Heart left ventricle (tissue), 16 donors: ENCODE results near the gene TENM3. TPM values are rescaled to one million over a fixed set of nuclear protein-coding genes. Genes with fewer than 3 reads are reported as not detected.

Experiments
- ATAC-seq, 4 donors: fragments of 200-7000 bp; cut with Tn5 transposase; one replicate each; pipeline ENCODE4 v1.9.1; 2020 to 2022; ENCODE audit warnings: moderate library complexity in 4 of 4, mild to moderate bottlenecking in 3 of 4, moderate number of reproducible peaks in 1 of 4
- DNase-seq, 5 donors: peaks; one replicate each; pipeline ENCODE4 v3.0.0-alpha.2; 2020
- H3K27ac ChIP-seq, 12 donors: fragments of 200-600 bp; sonication (generic) in 4 of 12; one replicate each; pipeline versions ENCODE4 v1.5.0 to v1.8.0; 2016 to 2022; ENCODE audit warnings: mild to moderate bottlenecking in 2 of 12
- H3K27me3 ChIP-seq, 9 donors: fragments of 200-600 bp; sonication (generic) in 2 of 9; one replicate each; pipeline versions ENCODE4 v1.5.1 to v1.8.0; 2016 to 2022; ENCODE audit warnings: mild to moderate bottlenecking in 3 of 9
- H3K36me3 ChIP-seq, 9 donors: fragments of 200-600 bp; sonication (generic) in 2 of 9; one replicate each; pipeline versions ENCODE4 v1.5.0 to v1.8.0; 2018 to 2022; ENCODE audit warnings: mild to moderate bottlenecking in 2 of 9
- H3K4me1 ChIP-seq, 12 donors: fragments of 200-600 bp; sonication (generic) in 4 of 12; one replicate each; pipeline versions ENCODE4 v1.5.0 to v1.8.0; 2016 to 2022; ENCODE audit warnings: mild to moderate bottlenecking in 3 of 12
- H3K4me3 ChIP-seq, 12 donors: fragments of 200-600 bp; sonication (generic) in 4 of 12; one replicate each; pipeline versions ENCODE4 v1.5.0 to v1.8.0; 2017 to 2022; ENCODE audit warnings: mild to moderate bottlenecking in 9 of 12, moderate library complexity in 4 of 12
- H3K9me3 ChIP-seq, 12 donors: fragments of 200-600 bp; sonication (generic) in 4 of 12; one replicate each; pipeline versions ENCODE4 v1.5.0 to v1.8.0; 2016 to 2022; ENCODE audit warnings: mild to moderate bottlenecking in 1 of 12
- POLR2A ChIP-seq, 2 donors: fragments of 450-650 bp; IDR thresholded peaks; one replicate each; pipeline ENCODE4 v1.6.1; 2017; ENCODE audit warnings: antibody characterized with exemption in 2 of 2, mild to moderate bottlenecking in 2 of 2, moderate library complexity in 2 of 2
- WGBS, 4 donors: extraction: QIAGEN DNeasy Blood & Tissue Kit in 2 of 4; methylation state at CpG; one replicate each; pipeline versions ENCODE4 v1.1.5 to v1.1.7; 2013 to 2018; 5-methylcytosine and 5-hydroxymethylcytosine counted together
- intact Hi-C, 10 donors: fragments of 100-400 bp; cut with DNase I; formaldehyde crosslinking; loops; one replicate each; pipeline versions ENCODE4 v1.11.1 to v1.14.2; 2022
- polyA plus RNA-seq, 2 donors: library from polyadenylated mRNA; stranded (reverse); fragments of 200-250 nt; gene quantifications; one replicate each; pipeline ENCODE4 v1.2.3, GENCODE V29; 2013
- total RNA-seq, 9 donors: library from RNA; depleted of rRNA in 2 of 9; stranded (reverse); fragments of >200 nt in 2 of 9; fragmentation: NEBNext Ultra II Directional in 3 of 9; extraction: Animal tissue kit (Norgen Biotek cat#: 25700) in 3 of 9; gene quantifications; one replicate each; pipeline versions ENCODE4 v1.1.0 to v1.2.4, GENCODE V29; 2016 to 2023
- TF ChIP-seq, protein P1 (sequence below), 12 donors: fragments of 200-600 bp; sonication (generic) in 4 of 12; IDR thresholded peaks; one replicate each; pipeline versions ENCODE4 v1.5.0 to v1.8.0; 2018 to 2022; ENCODE audit warnings: antibody characterized with exemption in 12 of 12, mild to moderate bottlenecking in 5 of 12
- donor health status: ischemic (EF 13 %, LVEDD 7.1; RV severe dilation, severe dysfunction).
- donor health status: healthy with polysubstance abuse.
- donor health status: DM: no; HTN: yes; CAD: no.
- donor health status: DM: no; HTN: no; CAD: no.
- donor health status: ischemic (EF 25% LVEDD 6.9; RV normal size, moderate dysfunction).
- donor health status: ischemic (EF 25% LVEDD 5.7; RV mildly dilated, moderate dysfunction).
- donor health status: healthy.
- donor health status: DM: yes; HTN: yes; CAD: no.
- donor health status: ischemic (EF 35%, LVEDD 5.7; RV mildly dilated, moderate dysfunction).
- donor health status: nonischemic (EF 11% LVEDD 7.7; RV severe dilation, severe dysfunction).
- donor health status: DM: yes; HTN: yes; CAD: no.
- donor health status: PGD.
- donor health status: ischemic (EF 29% LVEDD 5.4; RV normal size, mild dysfunction).
- donor health status: nonischemic (EF 23%, LVEDD 6.1; RV moderate dilation, normal function).

TENM3 gene
- total and polyA plus RNA-seq, 11 donors = 0.19 to 10.3 (median 2.5) TPM

DNA sequence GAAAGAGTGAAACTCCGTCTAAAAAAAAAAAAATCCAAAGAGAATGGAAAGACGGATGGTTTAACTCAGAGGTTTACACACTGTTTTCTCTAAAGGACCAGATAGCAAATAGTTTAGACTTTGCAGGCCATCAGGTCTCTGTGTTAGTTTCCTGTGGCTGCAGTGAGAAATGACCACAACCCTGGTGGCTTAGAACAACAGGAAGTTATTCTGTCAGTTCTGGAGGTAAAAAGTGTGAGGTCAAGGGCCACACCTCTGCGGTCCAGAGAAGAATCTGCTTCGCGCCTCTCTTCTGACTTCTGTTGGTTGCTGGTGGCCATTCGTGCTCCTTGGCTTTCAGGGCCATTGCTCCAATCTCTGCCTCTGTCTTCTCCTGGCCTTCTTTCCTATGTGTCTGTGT is 76.9 kb downstream of the TENM3 start:
- no peaks in the 10 kb centered on the region for H3K4me1 ChIP-seq
- no peak overlapping the region for H3K27ac ChIP-seq
- DNase-seq (no peak), ATAC-seq (no peak)
- H3K27me3 ChIP-seq = no peaks in the 10 kb centered on the region
- H3K9me3 ChIP-seq = peaks cover 0 to 15% (median 5%) of the 10 kb centered on the region in 12 donors
- H3K4me3 ChIP-seq = no peak overlapping the region
- intact Hi-C loops = no loop called here
- 67 to 89% (median 72%) methylated on average over 6 of the region's 6 CpGs for WGBS, 4 donors
- H3K36me3 ChIP-seq = no peaks in the 10 kb centered on the region
- no peak for TF ChIP-seq POLR2A (IDR thresholded peaks at IDR 0.05)
- TF ChIP-seq, protein P1, sequence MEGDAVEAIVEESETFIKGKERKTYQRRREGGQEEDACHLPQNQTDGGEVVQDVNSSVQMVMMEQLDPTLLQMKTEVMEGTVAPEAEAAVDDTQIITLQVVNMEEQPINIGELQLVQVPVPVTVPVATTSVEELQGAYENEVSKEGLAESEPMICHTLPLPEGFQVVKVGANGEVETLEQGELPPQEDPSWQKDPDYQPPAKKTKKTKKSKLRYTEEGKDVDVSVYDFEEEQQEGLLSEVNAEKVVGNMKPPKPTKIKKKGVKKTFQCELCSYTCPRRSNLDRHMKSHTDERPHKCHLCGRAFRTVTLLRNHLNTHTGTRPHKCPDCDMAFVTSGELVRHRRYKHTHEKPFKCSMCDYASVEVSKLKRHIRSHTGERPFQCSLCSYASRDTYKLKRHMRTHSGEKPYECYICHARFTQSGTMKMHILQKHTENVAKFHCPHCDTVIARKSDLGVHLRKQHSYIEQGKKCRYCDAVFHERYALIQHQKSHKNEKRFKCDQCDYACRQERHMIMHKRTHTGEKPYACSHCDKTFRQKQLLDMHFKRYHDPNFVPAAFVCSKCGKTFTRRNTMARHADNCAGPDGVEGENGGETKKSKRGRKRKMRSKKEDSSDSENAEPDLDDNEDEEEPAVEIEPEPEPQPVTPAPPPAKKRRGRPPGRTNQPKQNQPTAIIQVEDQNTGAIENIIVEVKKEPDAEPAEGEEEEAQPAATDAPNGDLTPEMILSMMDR (IDR thresholded peaks at IDR 0.05) = no peak

DNA sequence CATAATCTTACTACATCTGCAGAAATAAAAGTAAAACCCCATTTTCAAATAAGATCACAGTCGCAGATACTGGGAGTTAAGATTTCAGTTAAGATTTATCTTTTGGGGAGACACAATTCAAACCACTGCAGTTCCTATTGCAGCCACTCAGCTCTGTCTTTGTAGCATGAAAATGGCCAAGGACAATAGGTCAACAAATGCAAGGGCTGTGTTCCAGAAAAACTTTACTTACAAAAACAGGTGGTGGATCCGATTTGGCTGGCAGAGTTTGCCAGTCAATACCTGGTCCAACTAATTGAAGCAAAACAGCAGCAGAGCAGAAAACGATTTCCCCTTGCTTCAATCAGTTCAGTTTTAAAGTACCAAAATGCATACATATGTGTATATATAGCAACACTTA is 77.4 kb downstream of the TENM3 start:
- no peak overlapping the region for H3K4me3 ChIP-seq
- no peak overlapping the region for H3K27ac ChIP-seq
- intact Hi-C loops = no loop called here
- H3K36me3 ChIP-seq = no peaks in the 10 kb centered on the region
- TF ChIP-seq POLR2A (IDR thresholded peaks at IDR 0.05) = no peak
- TF ChIP-seq, protein P1 (IDR thresholded peaks at IDR 0.05) = no peak
- H3K27me3 ChIP-seq = no peaks in the 10 kb centered on the region
- peaks cover 0 to 10% (median 2%) of the 10 kb centered on the region in 12 donors for H3K9me3 ChIP-seq
- 52 to 58% (median 55%) methylated on average over 3 of the region's 3 CpGs for WGBS, 4 donors
- peaks cover 0 to 3% (median 0%) of the 10 kb centered on the region in 12 donors for H3K4me1 ChIP-seq
- no peak for DNase-seq
- ATAC-seq = no peak

DNA sequence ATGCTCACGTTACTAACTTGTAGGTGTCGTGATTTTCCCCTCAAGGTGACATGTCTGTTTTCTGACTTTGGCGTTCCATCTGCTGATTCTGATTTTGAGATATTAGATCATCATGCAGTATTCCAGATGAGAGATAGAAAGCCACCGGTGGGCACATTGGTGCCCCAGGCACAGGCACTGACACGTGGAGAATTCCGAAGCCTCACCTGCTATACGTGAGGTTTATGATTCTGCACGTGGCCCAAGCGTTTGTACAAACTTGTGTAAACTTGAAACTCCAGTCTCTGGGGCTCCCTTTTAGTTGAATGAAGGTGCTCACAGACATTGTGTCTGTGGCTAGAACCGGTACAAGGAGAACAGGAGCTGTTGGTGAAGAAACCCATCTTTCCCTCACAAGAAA is 81.1 kb downstream of the TENM3 start:
- intact Hi-C loops = no loop called here
- H3K27me3 ChIP-seq = no peaks in the 10 kb centered on the region
- no peaks in the 10 kb centered on the region for H3K9me3 ChIP-seq
- DNase-seq = no peak
- TF ChIP-seq POLR2A (IDR thresholded peaks at IDR 0.05) = no peak
- TF ChIP-seq, protein P1 (IDR thresholded peaks at IDR 0.05) = no peak
- H3K4me1 ChIP-seq = peaks cover 0 to 4% (median 0%) of the 10 kb centered on the region in 12 donors
- no peaks in the 10 kb centered on the region for H3K36me3 ChIP-seq
- 90 to 96% (median 93%) methylated on average over 10 of the region's 10 CpGs for WGBS, 4 donors
- H3K27ac ChIP-seq = no peak overlapping the region
- no peak overlapping the region for H3K4me3 ChIP-seq
- no peak for ATAC-seq

GRCh38 chr4:182325397-182325796 is 82.2 kb downstream of the TENM3 start:
- no peak for DNase-seq
- H3K9me3 ChIP-seq = no peaks in the 10 kb centered on the region
- no peak for ATAC-seq
- peak overlapping the region in 1 of 12 donors; percentile 31 for H3K4me3 ChIP-seq
- intact Hi-C loops = no loop called here
- WGBS, 4 donors = 48 to 59% (median 50%) methylated on average over 3 of the region's 3 CpGs
- H3K4me1 ChIP-seq = peaks cover 0 to 4% (median 0%) of the 10 kb centered on the region in 12 donors
- no peaks in the 10 kb centered on the region for H3K27me3 ChIP-seq
- no peak overlapping the region for H3K27ac ChIP-seq
- no peaks in the 10 kb centered on the region for H3K36me3 ChIP-seq
- TF ChIP-seq, protein P1 (IDR thresholded peaks at IDR 0.05) = no peak
- TF ChIP-seq POLR2A (IDR thresholded peaks at IDR 0.05) = no peak
